ENCODE measurements around the gene IGFL3.

- TF ChIP-seq, protein P1, sequence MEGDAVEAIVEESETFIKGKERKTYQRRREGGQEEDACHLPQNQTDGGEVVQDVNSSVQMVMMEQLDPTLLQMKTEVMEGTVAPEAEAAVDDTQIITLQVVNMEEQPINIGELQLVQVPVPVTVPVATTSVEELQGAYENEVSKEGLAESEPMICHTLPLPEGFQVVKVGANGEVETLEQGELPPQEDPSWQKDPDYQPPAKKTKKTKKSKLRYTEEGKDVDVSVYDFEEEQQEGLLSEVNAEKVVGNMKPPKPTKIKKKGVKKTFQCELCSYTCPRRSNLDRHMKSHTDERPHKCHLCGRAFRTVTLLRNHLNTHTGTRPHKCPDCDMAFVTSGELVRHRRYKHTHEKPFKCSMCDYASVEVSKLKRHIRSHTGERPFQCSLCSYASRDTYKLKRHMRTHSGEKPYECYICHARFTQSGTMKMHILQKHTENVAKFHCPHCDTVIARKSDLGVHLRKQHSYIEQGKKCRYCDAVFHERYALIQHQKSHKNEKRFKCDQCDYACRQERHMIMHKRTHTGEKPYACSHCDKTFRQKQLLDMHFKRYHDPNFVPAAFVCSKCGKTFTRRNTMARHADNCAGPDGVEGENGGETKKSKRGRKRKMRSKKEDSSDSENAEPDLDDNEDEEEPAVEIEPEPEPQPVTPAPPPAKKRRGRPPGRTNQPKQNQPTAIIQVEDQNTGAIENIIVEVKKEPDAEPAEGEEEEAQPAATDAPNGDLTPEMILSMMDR (conservative IDR thresholded peaks at IDR 0.05 in 1 of 2, IDR thresholded peaks at IDR 0.05 in 1 of 2; ENCODE audit: extremely low read depth in 1 of 2, insufficient read depth in 1 of 2, low read depth in 1 of 2, low read length in 2 of 2), result no peak
- TF ChIP-seq EZH2 (IDR thresholded peaks at IDR 0.05; ENCODE audit: borderline replicate concordance, low read length), result no peak
Measured at GRCh38 chr19:46126086-46126580, 1.6 kb upstream of the IGFL3 start.
